Measurements from ENCODE around the gene PAH. TPM values are rescaled to one million over a fixed set of nuclear protein-coding genes. Genes with fewer than 3 reads are reported as not detected.
A peak's percentile ranks its signal among the peaks of the same experiment; 100 is the strongest.

PAH gene
- total and polyA plus RNA-seq, 10 of the 15 experiments (the other 5 are each of a cell fraction or from before 2014, with no cell fraction given) = 0.20 to 4.8 (median 0.55) TPM; not detected in 1

- no peak for TF ChIP-seq CTCF (IDR thresholded peaks at IDR 0.05 in 2 of 3, conservative IDR thresholded peaks at IDR 0.05 in 1 of 3; ENCODE audit: control insufficient read depth in 2 of 3, extremely low read depth in 1 of 3, insufficient read depth in 1 of 3, low read depth in 3 of 3, low read length in 3 of 3)
- no peak for TF ChIP-seq CEBPB (IDR thresholded peaks at IDR 0.05; ENCODE audit: borderline replicate concordance in 1 of 2, low read depth in 2 of 2, low read length in 2 of 2)
- TF ChIP-seq TCF12 (IDR thresholded peaks at IDR 0.05; ENCODE audit: low read depth, low read length) = no peak
Measured at GRCh38 chr12:102963796-102964195, 46.8 kb upstream of the PAH start (continued).

- no peak overlapping the region for H3K27ac ChIP-seq (ENCODE audit: control insufficient read depth, insufficient read depth)
- FAIRE-seq (no peak), DNase-seq (ENCODE audit: low read depth, low spot score) (no peak), ATAC-seq (no peak)
- ChIA-PET POLR2A (interaction anchor here (1.2 to 1.7 kb wide), 4 partner anchors 12 to 218 kb away, joined by 3 to 6 read pairs (median 4); no protein-coding TSS in a partner anchor), RAD21 (ENCODE audit: unreplicated experiment) (interaction anchor here (0.8 to 5.6 kb wide), 11 partner anchors 11 to 543 kb away, joined by 3 to 54 read pairs (median 3); no protein-coding TSS in a partner anchor), SMC1A (ENCODE audit: uncharacterized antibody, unreplicated experiment) (interaction anchor here (0.6 to 5.9 kb wide), 14 partner anchors 12 to 585 kb away, joined by 3 to 39 read pairs (median 5); no protein-coding TSS in a partner anchor), CTCF (interaction anchor here (0.7 to 2.2 kb wide), 8 partner anchors 11 to 534 kb away, joined by 3 to 9 read pairs (median 4); no protein-coding TSS in a partner anchor)
- no peak overlapping the region for H3K9ac ChIP-seq (ENCODE audit: control insufficient read depth, insufficient read depth, low read length)
- H3K79me2 ChIP-seq (ENCODE audit: control insufficient read depth, insufficient read depth, low read length) = no peaks in the 10 kb centered on the region
- no peaks in the 10 kb centered on the region for H4K20me1 ChIP-seq (ENCODE audit: control insufficient read depth, insufficient read depth)
- no TSS peak for BruUV-seq (replicated peaks)
- TF ChIP-seq PKNOX1 (IDR thresholded peaks at IDR 0.05) (no peak), BHLHE40 (IDR thresholded peaks at IDR 0.05; ENCODE audit: borderline replicate concordance in 1 of 2, low read depth in 2 of 2, low read length in 1 of 2) (peak in 1 of 2 experiments; percentile 39; a peak in 1 of 4 replicates), CBX3 (IDR thresholded peaks at IDR 0.05; ENCODE audit: borderline replicate concordance, low read depth) (no peak), RCOR1 (conservative IDR thresholded peaks at IDR 0.05; ENCODE audit: low read depth, low read length) (no peak), ZBTB40 (IDR thresholded peaks at IDR 0.05; ENCODE audit: borderline replicate concordance) (no peak), SIN3A (IDR thresholded peaks at IDR 0.05; ENCODE audit: low read depth, low read length) (no peak), SMARCA5 (IDR thresholded peaks at IDR 0.05) (no peak)
- in situ Hi-C loops (cut with MboI) (no loop called here), intact Hi-C loops (cut with micrococcal nuclease; ENCODE audit: unreplicated experiment) (no loop called here)
- peaks cover 0 to 28% of the 10 kb centered on the region in 2 experiments; a peak in 2 of 4 replicates for H3K27me3 ChIP-seq (replicated peaks in 1 of 2; ENCODE audit: control insufficient read depth in 2 of 2, insufficient read depth in 2 of 2, low read length in 1 of 2)
- H3K4me1 ChIP-seq (ENCODE audit: control insufficient read depth, insufficient read depth, low read length) = peaks cover 5% of the 10 kb centered on the region; the same call in 1 of the 2 replicates
- H3K9me3 ChIP-seq (replicated peaks; ENCODE audit: control insufficient read depth, insufficient read depth, low read length) = peaks cover 8% of the 10 kb centered on the region
- no peak overlapping the region for H3K4me2 ChIP-seq (ENCODE audit: control insufficient read depth, insufficient read depth)
- WGBS (ENCODE audit: insufficient coverage, insufficient replicate concordance, low lambda C conversion rate, missing lambda C conversion rate) = 2% methylated on average over 3 of the region's 3 CpGs
- no peak overlapping the region for H3K4me3 ChIP-seq
- no peak overlapping the region for H2AFZ ChIP-seq (ENCODE audit: control insufficient read depth, low read depth, low read length)
- no peaks in the 10 kb centered on the region for H3K36me3 ChIP-seq (ENCODE audit: control insufficient read depth in 2 of 2, insufficient read depth in 2 of 2, low read length in 1 of 2)
Measured at GRCh38 chr12:102962986-102963385, 45.9 kb upstream of the PAH start.

Data from GM12878 (cell line).